Endothelial cell (in vitro differentiated cells): Measurements from ENCODE around the gene RAET1E. TPM values are rescaled to one million over a fixed set of nuclear protein-coding genes. Genes with fewer than 3 reads are reported as not detected.
A peak's percentile ranks its signal among the peaks of the same experiment; 100 is the strongest.
"Not testable (repeated sequence)": the region's sequence is repeated elsewhere in the genome, so short reads cannot be mapped to it uniquely, and the experiment has no call there.

Experiments used
- DNase-seq: peaks from one replicate; pipeline ENCODE4 v3.0.0; 2021; ENCODE audit warnings: low spot score
- H3K27ac Mint-ChIP-seq: one replicate; pipeline ENCODE4 v1.8.0; 2021; ENCODE audit warnings: mixed read lengths, inconsistent platforms; ENCODE audit not compliant: unreplicated experiment
- H3K27me3 Mint-ChIP-seq: one replicate; pipeline ENCODE4 v1.8.0; 2021; ENCODE audit warnings: mild to moderate bottlenecking, moderate library complexity, mixed read lengths, inconsistent platforms; ENCODE audit not compliant: unreplicated experiment
- H3K36me3 Mint-ChIP-seq: one replicate; pipeline ENCODE4 v1.8.0; 2021; ENCODE audit warnings: mild to moderate bottlenecking, low read depth, mixed read lengths, inconsistent platforms; ENCODE audit not compliant: unreplicated experiment
- H3K4me1 Mint-ChIP-seq: one replicate; pipeline ENCODE4 v1.8.0; 2021; ENCODE audit warnings: mild to moderate bottlenecking, mixed read lengths, inconsistent platforms; ENCODE audit not compliant: unreplicated experiment
- H3K4me3 Mint-ChIP-seq: one replicate; pipeline ENCODE4 v1.8.0; 2021; ENCODE audit warnings: mild to moderate bottlenecking, mixed read lengths, inconsistent platforms; ENCODE audit not compliant: unreplicated experiment
- H3K9me3 Mint-ChIP-seq: one replicate; pipeline ENCODE4 v1.8.0; 2021; ENCODE audit warnings: mixed read lengths, inconsistent platforms; ENCODE audit not compliant: unreplicated experiment
- CTCF ChIP-seq: fragments of 200-600 bp; sonication (generic); IDR thresholded peaks from one replicate; pipeline ENCODE4 v1.5.0; 2021; ENCODE audit warnings: antibody characterized with exemption; ENCODE audit not compliant: unreplicated experiment
- total RNA-seq: library from RNA; stranded (reverse); fragmentation: NEBNext Ultra II Directional; extraction: Animal tissue kit (Norgen Biotek cat#: 25700); gene quantifications from one replicate; pipeline ENCODE4 v1.2.1, GENCODE V29; 2021; ENCODE audit not compliant: unreplicated experiment

RAET1E gene
- total RNA-seq, 1 donor from 2014 or later: 0.28 TPM

GRCh38 chr6:149851461-149852110 is 46.3 kb downstream of the RAET1E start:
- Mint-ChIP-seq H3K27ac (no peak overlapping the region), H3K4me3 (peak overlapping the region; percentile 32), H3K4me1 (peaks cover 36% of the 10 kb centered on the region), H3K27me3 (peaks cover 3% of the 10 kb centered on the region), H3K9me3 (no peaks in the 10 kb centered on the region), H3K36me3 (peaks cover 6% of the 10 kb centered on the region)
- DNase-seq: no peak
- no peak for TF ChIP-seq CTCF

- not testable (repeated sequence) for H3K27ac Mint-ChIP-seq, H3K27me3 Mint-ChIP-seq
Observed at GRCh38 chr6:149848343-149848742, 49.6 kb downstream of the RAET1E start.

More at GRCh38 chr6:149848343-149848742, 49.6 kb downstream of the RAET1E start:
- H3K4me3 Mint-ChIP-seq, H3K9me3 Mint-ChIP-seq, DNase-seq: not testable (repeated sequence)
- Mint-ChIP-seq H3K4me1 (peaks cover 14% of the 10 kb centered on the region), H3K36me3 (peaks cover 10% of the 10 kb centered on the region)

Other genes with a start within 250 kb of the RAET1E start
- gene KATNA1, start 249.4 kb downstream of the RAET1E start, total RNA-seq: 12.5 TPM
- 25.3 TPM for gene LATS1, start 180.0 kb downstream of the RAET1E start, total RNA-seq
- gene NUP43, start 151.6 kb downstream of the RAET1E start, total RNA-seq: 54.4 TPM
- 58.5 TPM for gene PCMT1, start 148.4 kb downstream of the RAET1E start, total RNA-seq
- 51.7 TPM for gene LRP11, start 33.8 kb downstream of the RAET1E start, total RNA-seq
- gene RAET1G, start 25.0 kb upstream of the RAET1E start, total RNA-seq: 3.8 TPM
- 9.9 TPM for gene ULBP2, start 43.9 kb upstream of the RAET1E start, total RNA-seq
- gene ULBP1, start 65.8 kb upstream of the RAET1E start, total RNA-seq: 24.8 TPM
- not detected for gene RAET1L, start 127.4 kb upstream of the RAET1E start, total RNA-seq
- gene ULBP3, start 171.0 kb upstream of the RAET1E start, total RNA-seq: 16.0 TPM
- gene PPP1R14C, start 244.9 kb upstream of the RAET1E start, total RNA-seq: 2.5 TPM